Transverse colon (tissue), 4 donors: ENCODE measurements around the gene ATP11A. TPM values are rescaled to one million over a fixed set of nuclear protein-coding genes. Genes with fewer than 3 reads are reported as not detected.

Experiments
- DNase-seq: peaks from one replicate; pipeline ENCODE4 v3.0.0-alpha.2; 2019
- H3K27ac ChIP-seq, 4 donors: fragments of 200-600 bp; sonication (generic); 2 replicates each; pipeline ENCODE4 v1.5.1; 2016 to 2018; ENCODE audit warnings: inconsistent platforms in 4 of 4
- H3K27me3 ChIP-seq: fragments of 200-600 bp; sonication (generic); 2 replicates; pipeline ENCODE4 v1.5.1; 2017; ENCODE audit warnings: inconsistent platforms
- H3K36me3 ChIP-seq, 4 donors: fragments of 200-600 bp; sonication (generic); 2 replicates each; pipeline ENCODE4 v1.5.1; 2017 to 2019; ENCODE audit warnings: inconsistent platforms in 4 of 4
- H3K4me1 ChIP-seq, 4 donors: fragments of 200-600 bp; sonication (generic); 2 replicates each; pipeline ENCODE4 v1.5.1; 2017 to 2020; ENCODE audit warnings: inconsistent platforms in 4 of 4
- H3K4me3 ChIP-seq, 4 donors: fragments of 200-600 bp; sonication (generic); 1 replicate in 1 of 4; 2 replicates in 3 of 4; pipeline versions ENCODE4 v1.5.1 to v1.6.1; 2017 to 2019; ENCODE audit warnings: inconsistent platforms in 4 of 4
- H3K9me3 ChIP-seq, 2 donors: fragments of 200-600 bp; sonication (generic); 2 replicates each; pipeline ENCODE4 v1.5.1; 2017 to 2019; ENCODE audit warnings: inconsistent platforms in 2 of 2
- CTCF ChIP-seq, 5 experiments: fragments of 200-600 bp in 3 of 5; fragments of 450-650 bp in 2 of 5; sonication (generic) in 3 of 5; IDR thresholded peaks; 1 replicate in 2 of 5; 2 replicates in 3 of 5; pipeline ENCODE4 v1.5.1; 2016 to 2017; ENCODE audit warnings: antibody characterized with exemption in 5 of 5, inconsistent platforms in 3 of 5, mild to moderate bottlenecking in 2 of 5, moderate library complexity in 1 of 5
- EP300 ChIP-seq: sonication (generic); formaldehyde crosslinking; IDR thresholded peaks from one replicate; pipeline ENCODE4 v1.6.1; 2017; ENCODE audit warnings: antibody characterized with exemption, low read depth
- POLR2A ChIP-seq: fragments of 450-650 bp; IDR thresholded peaks from one replicate; pipeline ENCODE4 v1.6.1; 2016; ENCODE audit warnings: antibody characterized with exemption, mild to moderate bottlenecking, moderate library complexity
- POLR2AphosphoS5 ChIP-seq, 3 donors: sonication (generic); formaldehyde crosslinking; IDR thresholded peaks; one replicate each; pipeline ENCODE4 v1.6.1; 2016; ENCODE audit warnings: antibody characterized with exemption in 3 of 3
- WGBS, 2 donors: methylation state at CpG; one replicate each; pipeline ENCODE4 v1.1.5; 2018; ENCODE audit warnings: low coverage in 1 of 2; 5-methylcytosine and 5-hydroxymethylcytosine counted together
- in situ Hi-C, 4 donors: fragments of 200-750 bp; cut with MboI; loops; one replicate each; pipeline versions ENCODE4 v1.15.0 to v1.15.1; 2017; ENCODE audit warnings: low sequenced_read_pairs in 3 of 4, low pct_ligation_motif_present in 1 of 4, low pct_unique_long_range_greater_than_20kb in 1 of 4
- intact Hi-C: fragments of 100-400 bp; cut with DNase I; formaldehyde crosslinking; loops from one replicate; pipeline ENCODE4 v1.15.1; 2023; ENCODE audit warnings: low total_unique reads
- total RNA-seq, 4 donors: library from RNA; depleted of rRNA; stranded (reverse); fragments of >200 nt; gene quantifications; one replicate each; pipeline ENCODE4 v1.1.0, GENCODE V29; 2016

ATP11A gene
- 10 to 100 TPM; 10.2 to 17.5 (median 13.3) TPM for total RNA-seq

GRCh38 chr13:112689303-112690245, at the start of gene ATP11A:
Gene ATP11A, plus strand, starts transcription at chr13:112690038. Its CDS starts 379 bp downstream, at chr13:112690417.
- in situ Hi-C loops = loop anchor here in 1 of 4 donors (10.0 kb wide), 1 partner anchor 55 kb away; no protein-coding TSS in a partner anchor
- H3K27ac ChIP-seq = peak within 1 kb of the TSS; percentile 88 to 95 (median 90)
- H3K9me3 ChIP-seq = no peaks in the 10 kb centered on the region
- H3K27me3 ChIP-seq = no peaks in the 10 kb centered on the region
- 11% methylated on average over 31 of the region's 95 CpGs; no CpG with 5 or more reads in 1 of the 2 donors for WGBS, 2 donors
- no peaks in the 10 kb centered on the region for H3K36me3 ChIP-seq
- peak; percentile 91 for DNase-seq
- intact Hi-C loops = loop anchor here (10.0 kb wide), 1 partner anchor 1415 kb away; no protein-coding TSS in a partner anchor
- H3K4me1 ChIP-seq = peaks cover 6 to 37% (median 19%) of the 10 kb centered on the region in 4 donors
- peak; percentile 84 to 93 (median 88) for TF ChIP-seq POLR2AphosphoS5 (IDR thresholded peaks at IDR 0.05)
- no peak for TF ChIP-seq EP300
- TF ChIP-seq POLR2A = peak; percentile 46
- H3K4me3 ChIP-seq = peak within 1 kb of the TSS; percentile 80 to 88 (median 82)

GRCh38 chr13:112641456-112642089, 48.3 kb upstream of the ATP11A start:
- intact Hi-C loops = no loop called here
- TF ChIP-seq CTCF (IDR thresholded peaks at IDR 0.05) (no peak), EP300 (no peak), POLR2AphosphoS5 (IDR thresholded peaks at IDR 0.05) (no peak)

GRCh38 chr13:112642090-112642460, 47.8 kb upstream of the ATP11A start:
- H3K27me3 ChIP-seq = peaks cover 30% of the 10 kb centered on the region
- in situ Hi-C loops (loop anchor here (25.0 kb wide), 1 partner anchor 220 kb away; no protein-coding TSS in a partner anchor), intact Hi-C loops (no loop called here)
- no peaks in the 10 kb centered on the region for H3K9me3 ChIP-seq
- WGBS, 2 donors = 94% methylated on average over 12 of the region's 13 CpGs; no CpG with 5 or more reads in 1 of the 2 donors
- DNase-seq = no peak
- no peak overlapping the region for H3K27ac ChIP-seq
- H3K36me3 ChIP-seq = no peaks in the 10 kb centered on the region
- H3K4me3 ChIP-seq = no peak overlapping the region
- peaks cover 0 to 9% (median 0%) of the 10 kb centered on the region in 4 donors for H3K4me1 ChIP-seq
- TF ChIP-seq POLR2AphosphoS5 (IDR thresholded peaks at IDR 0.05) (no peak), EP300 (no peak), POLR2A (no peak), CTCF (IDR thresholded peaks at IDR 0.05) (no peak)

More at GRCh38 chr13:112641456-112642089, 48.3 kb upstream of the ATP11A start:
- Histone ChIP-seq H3K27me3 (peaks cover 33% of the 10 kb centered on the region), H3K36me3 (no peaks in the 10 kb centered on the region), H3K4me3 (no peak overlapping the region), H3K27ac (no peak overlapping the region), H3K9me3 (no peaks in the 10 kb centered on the region), H3K4me1 (peaks cover 0 to 9% (median 0%) of the 10 kb centered on the region in 4 donors)
- WGBS, 2 donors = 66 to 92% methylated on average over 17 to 19 of the region's 19 CpGs
- in situ Hi-C loops = loop anchor here (25.0 kb wide), 1 partner anchor 221 kb away; no protein-coding TSS in a partner anchor
- no peak for DNase-seq

- peaks cover 0 to 3% (median 0%) of the 10 kb centered on the region in 4 donors for H3K4me1 ChIP-seq
- in situ Hi-C loops (loop anchor here (25.0 kb wide), 1 partner anchor 218 kb away; no protein-coding TSS in a partner anchor), intact Hi-C loops (no loop called here)
- no peak overlapping the region for H3K27ac ChIP-seq
- H3K9me3 ChIP-seq = no peaks in the 10 kb centered on the region
- DNase-seq = no peak
- no peaks in the 10 kb centered on the region for H3K36me3 ChIP-seq
- peaks cover 19% of the 10 kb centered on the region for H3K27me3 ChIP-seq
- WGBS, 2 donors = 62 to 77% methylated on average over 3 to 9 of the region's 9 CpGs
- no peak overlapping the region for H3K4me3 ChIP-seq
- TF ChIP-seq POLR2A (no peak), POLR2AphosphoS5 (IDR thresholded peaks at IDR 0.05) (no peak), CTCF (IDR thresholded peaks at IDR 0.05) (no peak), EP300 (no peak)
These were observed 45.9 kb upstream of the ATP11A start for GRCh38 chr13:112643759-112644459.
